Measurements from ENCODE around the gene FILIP1.
"Not testable (repeated sequence)": the region's sequence is repeated elsewhere in the genome, so short reads cannot be mapped to it uniquely, and the experiment has no call there.

Gene FILIP1

DNA sequence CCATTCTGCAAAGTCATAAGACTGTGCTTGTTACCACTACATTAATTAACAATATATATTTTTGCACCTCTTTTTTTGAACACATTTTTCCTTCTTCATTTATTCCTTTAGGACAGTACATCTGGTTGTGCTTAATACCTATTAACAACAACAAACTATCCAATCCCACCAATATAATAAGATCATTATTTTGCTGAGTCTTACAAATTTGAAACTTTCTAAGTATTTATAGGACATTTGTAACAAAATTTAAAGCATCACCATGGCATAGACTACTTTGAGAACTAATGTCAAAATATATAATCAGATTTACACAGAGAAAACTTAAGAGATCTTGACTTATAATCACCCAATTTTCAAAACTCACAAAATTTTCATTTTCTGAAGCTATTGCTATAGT, 47.9 kb downstream of the FILIP1 start:
- DNase-seq (ENCODE audit: low read depth in 2 of 2) = no peak
- TF ChIP-seq, protein P1, sequence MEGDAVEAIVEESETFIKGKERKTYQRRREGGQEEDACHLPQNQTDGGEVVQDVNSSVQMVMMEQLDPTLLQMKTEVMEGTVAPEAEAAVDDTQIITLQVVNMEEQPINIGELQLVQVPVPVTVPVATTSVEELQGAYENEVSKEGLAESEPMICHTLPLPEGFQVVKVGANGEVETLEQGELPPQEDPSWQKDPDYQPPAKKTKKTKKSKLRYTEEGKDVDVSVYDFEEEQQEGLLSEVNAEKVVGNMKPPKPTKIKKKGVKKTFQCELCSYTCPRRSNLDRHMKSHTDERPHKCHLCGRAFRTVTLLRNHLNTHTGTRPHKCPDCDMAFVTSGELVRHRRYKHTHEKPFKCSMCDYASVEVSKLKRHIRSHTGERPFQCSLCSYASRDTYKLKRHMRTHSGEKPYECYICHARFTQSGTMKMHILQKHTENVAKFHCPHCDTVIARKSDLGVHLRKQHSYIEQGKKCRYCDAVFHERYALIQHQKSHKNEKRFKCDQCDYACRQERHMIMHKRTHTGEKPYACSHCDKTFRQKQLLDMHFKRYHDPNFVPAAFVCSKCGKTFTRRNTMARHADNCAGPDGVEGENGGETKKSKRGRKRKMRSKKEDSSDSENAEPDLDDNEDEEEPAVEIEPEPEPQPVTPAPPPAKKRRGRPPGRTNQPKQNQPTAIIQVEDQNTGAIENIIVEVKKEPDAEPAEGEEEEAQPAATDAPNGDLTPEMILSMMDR (IDR thresholded peaks at IDR 0.05; ENCODE audit: low read depth, low read length) = no peak
- no peak overlapping the region for H3K4me3 ChIP-seq (replicated peaks in 1 of 2; ENCODE audit: low read depth in 2 of 2, low read length in 2 of 2)

DNA sequence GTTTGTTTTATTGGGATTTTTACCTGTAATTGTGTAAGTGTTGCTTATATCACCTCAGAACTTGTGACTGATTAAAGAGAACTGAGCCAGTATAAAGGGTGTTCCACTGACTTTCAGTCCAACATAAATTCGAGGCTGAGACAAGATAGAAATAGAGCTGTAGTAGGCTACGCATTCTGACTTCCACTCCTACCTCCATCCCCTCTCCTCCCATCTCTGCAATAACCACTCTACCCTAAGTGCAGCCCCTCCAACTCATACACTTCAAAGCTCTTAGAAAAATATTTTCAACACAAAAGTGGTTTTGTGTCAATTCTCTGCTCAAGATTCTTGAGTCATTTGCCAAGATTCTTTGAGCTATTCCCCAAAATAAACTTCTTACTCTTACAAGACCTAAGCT, 48.7 kb downstream of the FILIP1 start:
- TF ChIP-seq, protein P1 (IDR thresholded peaks at IDR 0.05; ENCODE audit: low read depth, low read length) = no peak
- no peak for DNase-seq (ENCODE audit: low read depth in 2 of 2)

DNA sequence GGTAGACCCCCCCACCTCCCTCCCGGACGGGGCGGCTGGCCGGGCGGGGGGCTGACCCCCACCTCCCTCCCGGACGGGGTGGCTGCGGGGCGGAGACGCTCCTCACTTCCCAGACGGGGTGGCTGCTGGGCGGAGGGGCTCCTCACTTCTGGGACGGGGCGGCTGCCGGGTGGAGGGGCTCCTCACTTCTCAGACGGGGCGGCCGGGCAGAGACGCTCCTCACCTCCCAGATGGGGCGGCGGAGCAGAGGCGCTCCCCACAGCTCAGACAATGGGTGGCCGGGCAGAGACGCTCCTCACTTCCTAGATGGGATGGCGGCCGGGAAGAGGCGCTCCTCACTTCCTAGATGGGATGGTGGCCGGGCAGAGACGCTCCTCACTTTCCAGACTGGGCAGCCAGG, 51.7 kb downstream of the FILIP1 start:
- DNase-seq (ENCODE audit: low read depth in 2 of 2) = not testable (repeated sequence)

More for the DNA sequence above, 48.7 kb downstream of the FILIP1 start:
- H3K4me3 ChIP-seq (replicated peaks in 1 of 2; ENCODE audit: low read depth in 2 of 2, low read length in 2 of 2) = no peak overlapping the region

DNA sequence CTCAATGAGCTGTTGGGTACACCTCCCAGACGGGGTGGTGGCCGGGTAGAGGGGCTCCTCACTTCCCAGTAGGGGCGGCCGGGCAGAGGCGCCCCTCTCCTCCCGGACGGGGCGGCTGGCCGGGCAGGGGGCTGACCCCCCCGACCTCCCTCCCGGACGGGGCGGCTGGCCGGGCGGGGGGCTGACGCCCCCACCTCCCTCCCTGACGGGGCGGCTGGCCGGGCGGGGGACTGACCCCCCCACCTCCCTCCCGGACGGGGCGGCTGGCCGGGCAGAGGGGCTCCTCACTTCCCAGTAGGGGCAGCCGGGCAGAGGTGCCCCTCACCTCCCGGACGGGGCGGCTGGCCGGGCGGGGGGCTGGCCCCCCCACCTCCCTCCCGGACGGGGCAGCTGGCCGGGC, 52.1 kb downstream of the FILIP1 start:
- DNase-seq (ENCODE audit: low read depth in 2 of 2) = not testable (repeated sequence)

More for the DNA sequence above, 51.7 kb downstream of the FILIP1 start:
- H3K4me3 ChIP-seq (replicated peaks in 1 of 2; ENCODE audit: low read depth in 2 of 2, low read length in 2 of 2) = not testable (repeated sequence)

DNA sequence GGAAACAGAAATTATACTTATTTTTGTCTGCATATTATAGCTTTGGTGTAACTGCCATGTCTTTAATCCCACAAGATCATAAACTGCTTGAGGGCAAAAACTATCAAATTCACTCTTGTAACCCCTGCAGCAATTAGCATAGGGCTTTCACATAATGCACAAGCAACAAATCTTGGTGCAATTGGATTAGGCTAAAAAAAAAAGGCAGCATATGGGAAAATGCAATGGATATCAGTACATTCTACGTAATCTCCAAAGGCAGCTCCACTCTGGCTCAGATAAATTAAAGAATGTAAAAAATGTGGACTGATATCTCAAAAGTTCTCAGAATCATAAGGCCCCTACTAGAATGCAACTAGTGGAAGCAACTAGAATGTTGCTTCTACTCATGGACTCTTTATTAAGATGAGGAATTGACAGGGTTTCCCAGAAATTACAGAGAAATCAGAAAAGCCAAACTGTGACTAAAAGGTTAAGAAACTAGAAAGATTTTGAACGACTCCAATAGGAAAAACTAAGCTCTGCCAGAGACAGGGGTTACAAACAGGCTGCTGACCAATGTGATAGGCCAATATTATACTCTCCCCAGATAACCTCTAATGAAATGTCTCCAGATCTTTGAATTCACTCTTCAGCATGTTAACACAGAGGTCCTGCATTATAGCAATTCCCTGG, 55.0 kb downstream of the FILIP1 start:
- DNase-seq (ENCODE audit: low read depth in 2 of 2) = peak in 1 of 2 donors; percentile 62
- TF ChIP-seq, protein P1 (IDR thresholded peaks at IDR 0.05; ENCODE audit: low read depth, low read length) = no peak
- no peak overlapping the region for H3K4me3 ChIP-seq (replicated peaks in 1 of 2; ENCODE audit: low read depth in 2 of 2, low read length in 2 of 2)

More for the DNA sequence above, 52.1 kb downstream of the FILIP1 start:
- not testable (repeated sequence) for H3K4me3 ChIP-seq (replicated peaks in 1 of 2; ENCODE audit: low read depth in 2 of 2, low read length in 2 of 2)

DNA sequence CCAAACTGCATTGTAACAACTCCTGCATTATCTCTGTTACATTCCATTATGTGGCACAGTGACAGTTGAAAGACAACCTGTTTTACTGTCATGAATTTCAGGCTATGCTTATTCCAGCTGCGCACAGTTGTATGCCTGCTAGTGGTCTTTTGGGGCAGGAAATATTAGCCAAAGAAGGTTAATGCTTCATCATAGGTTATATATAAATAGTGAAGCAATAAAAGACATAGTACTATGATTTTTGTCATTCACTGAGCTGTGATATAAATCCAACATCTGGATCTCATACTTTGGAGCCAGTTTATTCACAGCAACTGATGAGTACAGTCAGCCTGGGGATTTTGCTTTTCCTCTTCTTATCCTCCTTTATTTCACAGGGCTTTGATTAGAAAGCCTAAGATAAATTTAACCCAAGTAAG, 55.6 kb downstream of the FILIP1 start:
- no peak overlapping the region for H3K4me3 ChIP-seq (replicated peaks in 1 of 2; ENCODE audit: low read depth in 2 of 2, low read length in 2 of 2)
- TF ChIP-seq, protein P1 (IDR thresholded peaks at IDR 0.05; ENCODE audit: low read depth, low read length) = no peak
- no peak for DNase-seq (ENCODE audit: low read depth in 2 of 2)

DNA sequence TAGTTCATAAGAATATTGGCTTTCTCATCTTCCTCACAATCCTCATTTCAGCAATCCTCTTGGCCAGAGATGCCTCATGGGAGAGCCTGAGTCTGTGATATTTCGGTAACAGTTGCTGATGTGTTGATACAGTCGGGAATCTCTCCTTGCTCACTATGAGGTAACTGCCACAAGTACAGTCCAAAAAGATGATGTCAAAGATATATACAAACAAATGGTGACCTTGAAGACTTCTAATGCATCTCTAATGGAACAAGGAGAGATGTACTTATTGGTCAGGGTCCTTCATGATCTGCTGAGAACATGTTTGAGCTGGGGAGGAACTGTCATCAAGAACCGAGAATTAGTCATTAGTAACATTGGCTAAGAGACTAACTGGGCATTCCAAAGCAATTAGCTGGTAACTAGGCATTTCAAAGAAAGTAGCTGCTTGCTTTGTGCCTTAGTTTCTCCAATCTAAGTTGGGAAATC, 56.1 kb downstream of the FILIP1 start:
- TF ChIP-seq, protein P1 (IDR thresholded peaks at IDR 0.05; ENCODE audit: low read depth, low read length) = no peak
- peak; percentile 61 to 82 for DNase-seq (ENCODE audit: low read depth in 2 of 2)
- no peak overlapping the region for H3K4me3 ChIP-seq (replicated peaks in 1 of 2; ENCODE audit: low read depth in 2 of 2, low read length in 2 of 2)

DNA sequence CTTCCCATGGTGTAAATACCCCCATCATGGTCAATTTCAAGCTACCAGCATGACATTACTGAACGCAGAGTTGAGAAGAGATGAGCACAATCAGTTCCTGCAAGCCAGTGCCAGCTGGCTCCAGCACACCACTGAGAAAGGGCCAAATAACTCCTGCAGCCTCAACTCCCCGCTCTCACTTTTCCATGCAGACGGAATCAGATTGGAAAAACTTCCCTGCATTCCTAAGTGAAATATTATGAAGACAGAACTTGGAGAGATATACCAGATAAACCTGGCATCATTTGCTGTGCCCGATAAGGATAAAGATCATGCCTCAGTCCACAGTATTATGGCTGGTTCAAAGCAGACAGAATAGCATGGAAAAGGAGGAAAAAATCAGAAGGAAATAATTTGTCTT, 56.7 kb downstream of the FILIP1 start:
- TF ChIP-seq, protein P1 (IDR thresholded peaks at IDR 0.05; ENCODE audit: low read depth, low read length) = no peak
- peak; percentile 22 to 35 for DNase-seq (ENCODE audit: low read depth in 2 of 2)

DNA sequence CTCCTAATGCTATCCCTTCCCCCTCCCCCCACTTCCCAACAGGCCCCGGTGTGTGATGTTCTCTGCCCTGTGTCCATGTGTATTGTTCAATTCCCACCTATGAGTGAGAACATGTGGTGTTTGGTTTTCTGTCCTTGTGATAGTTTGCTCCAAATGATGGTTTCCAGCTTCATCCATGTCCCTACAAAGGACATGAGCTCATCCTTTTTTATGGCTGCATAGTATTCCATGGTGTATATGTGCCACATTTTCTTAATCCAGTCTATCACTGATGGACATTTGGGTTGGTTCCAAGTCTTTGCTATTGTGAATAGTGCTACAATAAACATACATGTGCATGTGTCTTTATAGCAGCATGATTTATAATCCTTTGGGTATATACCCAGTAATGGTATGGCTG, 60.8 kb downstream of the FILIP1 start:
- H3K4me3 ChIP-seq (replicated peaks in 1 of 2; ENCODE audit: low read depth in 2 of 2, low read length in 2 of 2); DNase-seq (ENCODE audit: low read depth in 2 of 2): not testable (repeated sequence)

More for the DNA sequence above, 56.7 kb downstream of the FILIP1 start:
- no peak overlapping the region for H3K4me3 ChIP-seq (replicated peaks in 1 of 2; ENCODE audit: low read depth in 2 of 2, low read length in 2 of 2)

Data from cardiac fibroblast (primary cell).